Mucosa of rectum (tissue), 2 donors: ENCODE measurements around the gene RINL.
A peak's percentile ranks its signal among the peaks of the same experiment; 100 is the strongest.
"Not testable (repeated sequence)": the region's sequence is repeated elsewhere in the genome, so short reads cannot be mapped to it uniquely, and the experiment has no call there.

Experiments used
- H3K27ac ChIP-seq, 2 donors: one replicate each; pipeline ENCODE4 v1.7.0; 2013; ENCODE audit warnings: inconsistent platforms in 2 of 2, low read depth in 2 of 2, low read length in 2 of 2
- H3K27me3 ChIP-seq, 2 donors: one replicate each; pipeline ENCODE4 v1.7.0; 2013; ENCODE audit warnings: low read length in 2 of 2; ENCODE audit not compliant: control insufficient read depth in 2 of 2, insufficient read depth in 2 of 2
- H3K36me3 ChIP-seq, 2 donors: one replicate each; pipeline ENCODE4 v1.7.0; 2013; ENCODE audit warnings: low read length in 2 of 2; ENCODE audit not compliant: control insufficient read depth in 2 of 2, insufficient read depth in 2 of 2
- H3K4me1 ChIP-seq, 2 donors: one replicate each; pipeline ENCODE4 v1.7.0; 2013; ENCODE audit warnings: low read length in 2 of 2, mild to moderate bottlenecking in 1 of 2; ENCODE audit not compliant: control insufficient read depth in 2 of 2, insufficient read depth in 2 of 2
- H3K4me3 ChIP-seq, 2 donors: one replicate each; pipeline ENCODE4 v1.7.0; 2013; ENCODE audit warnings: low read length in 2 of 2
- H3K9ac ChIP-seq, 2 donors: one replicate each; pipeline ENCODE4 v1.7.0; 2013; ENCODE audit warnings: low read length in 2 of 2, low read depth in 1 of 2, mild to moderate bottlenecking in 1 of 2
- H3K9me3 ChIP-seq, 2 donors: one replicate each; pipeline ENCODE4 v1.7.0; 2013; ENCODE audit warnings: low read length in 2 of 2; ENCODE audit not compliant: control insufficient read depth in 2 of 2
- donor health status: healthy.
- donor health status: Normal muscosa, but diverticular disease.

The RINL gene

GRCh38 chr19:38859631-38860204 lies 18.4 kb downstream of the RINL start:
- not testable (repeated sequence) for H3K27me3 ChIP-seq, H3K27ac ChIP-seq, H3K4me3 ChIP-seq, H3K9me3 ChIP-seq, H3K36me3 ChIP-seq, H3K9ac ChIP-seq
- peaks cover 18% of the 10 kb centered on the region in 2 donors for H3K4me1 ChIP-seq

GRCh38 chr19:38856813-38857212 lies 21.3 kb downstream of the RINL start:
- Histone ChIP-seq H3K4me3 (no peak overlapping the region), H3K4me1 (peaks cover 5 to 11% of the 10 kb centered on the region in 2 donors), H3K9me3 (no peaks in the 10 kb centered on the region), H3K36me3 (no peaks in the 10 kb centered on the region), H3K9ac (no peak overlapping the region), H3K27me3 (no peaks in the 10 kb centered on the region), H3K27ac (no peak overlapping the region)

GRCh38 chr19:38855751-38856150 lies 22.3 kb downstream of the RINL start:
- not testable (repeated sequence) for H3K4me3 ChIP-seq, H3K36me3 ChIP-seq, H3K9ac ChIP-seq, H3K27me3 ChIP-seq, H3K27ac ChIP-seq, H3K9me3 ChIP-seq
- H3K4me1 ChIP-seq: peaks cover 14 to 16% of the 10 kb centered on the region in 2 donors

GRCh38 chr19:38854961-38855360 lies 23.1 kb downstream of the RINL start:
- not testable (repeated sequence) for H3K4me3 ChIP-seq, H3K27me3 ChIP-seq, H3K27ac ChIP-seq, H3K36me3 ChIP-seq, H3K9me3 ChIP-seq, H3K9ac ChIP-seq
- H3K4me1 ChIP-seq: peaks cover 15 to 17% of the 10 kb centered on the region in 2 donors

GRCh38 chr19:38853214-38853613 lies 24.9 kb downstream of the RINL start:
- Histone ChIP-seq H3K27me3 (no peaks in the 10 kb centered on the region), H3K9ac (no peak overlapping the region), H3K36me3 (peaks cover 0 to 3% of the 10 kb centered on the region in 2 donors), H3K4me1 (peaks cover 24 to 26% of the 10 kb centered on the region in 2 donors), H3K27ac (peak overlapping the region in 1 of 2 donors; percentile 100), H3K9me3 (no peaks in the 10 kb centered on the region), H3K4me3 (no peak overlapping the region)

GRCh38 chr19:38852231-38853044 lies 25.6 kb downstream of the RINL start:
- H3K27me3 ChIP-seq: no peaks in the 10 kb centered on the region
- peak overlapping the region; percentile 98 to 100 for H3K27ac ChIP-seq
- no peaks in the 10 kb centered on the region for H3K9me3 ChIP-seq
- H3K36me3 ChIP-seq: peaks cover 1 to 7% of the 10 kb centered on the region in 2 donors
- H3K4me1 ChIP-seq: peaks cover 26 to 32% of the 10 kb centered on the region in 2 donors
- H3K4me3 ChIP-seq: peak overlapping the region; percentile 73 to 88
- peak overlapping the region; percentile 86 to 91 for H3K9ac ChIP-seq

- Histone ChIP-seq H3K4me1 (peaks cover 30 to 37% of the 10 kb centered on the region in 2 donors), H3K27me3 (no peaks in the 10 kb centered on the region), H3K36me3 (peaks cover 9 to 14% of the 10 kb centered on the region in 2 donors), H3K9ac (peak overlapping the region; percentile 86 to 96), H3K4me3 (peak overlapping the region; percentile 73 to 88), H3K9me3 (no peaks in the 10 kb centered on the region), H3K27ac (peak overlapping the region; percentile 98 to 100)
Observed at GRCh38 chr19:38851622-38852230, 26.3 kb downstream of the RINL start.

GRCh38 chr19:38850976-38851621 lies 27.0 kb downstream of the RINL start:
- H3K9me3 ChIP-seq: no peaks in the 10 kb centered on the region
- peak overlapping the region; percentile 86 to 96 for H3K9ac ChIP-seq
- peaks cover 13 to 20% of the 10 kb centered on the region in 2 donors for H3K36me3 ChIP-seq
- H3K27ac ChIP-seq: peak overlapping the region; percentile 98 to 100
- H3K4me1 ChIP-seq: peaks cover 30 to 37% of the 10 kb centered on the region in 2 donors
- peak overlapping the region; percentile 73 to 83 for H3K4me3 ChIP-seq
- no peaks in the 10 kb centered on the region for H3K27me3 ChIP-seq

- Histone ChIP-seq H3K9me3 (no peaks in the 10 kb centered on the region), H3K27ac (peak overlapping the region; percentile 98 to 100), H3K36me3 (peaks cover 19 to 26% of the 10 kb centered on the region in 2 donors), H3K9ac (peak overlapping the region; percentile 86 to 96), H3K27me3 (no peaks in the 10 kb centered on the region), H3K4me3 (peak overlapping the region; percentile 73 to 83), H3K4me1 (peaks cover 30 to 37% of the 10 kb centered on the region in 2 donors)
Observed at GRCh38 chr19:38850436-38850975, 27.6 kb downstream of the RINL start.
